GM21390 (cell line): Measurements from ENCODE around the gene CHFR.
"Not testable (repeated sequence)": the region's sequence is repeated elsewhere in the genome, so short reads cannot be mapped to it uniquely, and the experiment has no call there.

ENCODE experiments used
- ATAC-seq: cut with Tn5 transposase; IDR thresholded peaks from one replicate; pipeline ENCODE4 v1.9.1; 2021; ENCODE audit not compliant: unreplicated experiment

Gene CHFR

GRCh38 chr12:132887513-132888351, at the start of gene CHFR:
Gene CHFR, minus strand, starts transcription at chr12:132887605. Its CDS starts 277 bp downstream, at chr12:132887328.
- peak; percentile 98 for ATAC-seq

GRCh38 chr12:132936921-132937320, 49.5 kb upstream of the CHFR start:
- not testable (repeated sequence) for ATAC-seq

GRCh38 chr12:132936163-132936562, 48.8 kb upstream of the CHFR start:
- no peak for ATAC-seq

- ATAC-seq = no peak
Observed at GRCh38 chr12:132926415-132926833, 39.0 kb upstream of the CHFR start.

- ATAC-seq = no peak
Observed at GRCh38 chr12:132925597-132926414, 38.4 kb upstream of the CHFR start.

GRCh38 chr12:132924356-132924755, 37.0 kb upstream of the CHFR start:
- no peak for ATAC-seq

- ATAC-seq = no peak
Observed at GRCh38 chr12:132923356-132923909, 36.0 kb upstream of the CHFR start.

- no peak for ATAC-seq
Observed at GRCh38 chr12:132922676-132923075, 35.3 kb upstream of the CHFR start.

- ATAC-seq = no peak
Observed at GRCh38 chr12:132921685-132922084, 34.3 kb upstream of the CHFR start.

- ATAC-seq = no peak
Observed at GRCh38 chr12:132918680-132919079, 31.3 kb upstream of the CHFR start.

GRCh38 chr12:132909030-132909368, 21.6 kb upstream of the CHFR start:
- no peak for ATAC-seq

GRCh38 chr12:132908145-132909029, 21.0 kb upstream of the CHFR start:
- peak; percentile 90 for ATAC-seq

- not testable (repeated sequence) for ATAC-seq
Observed at GRCh38 chr12:132907789-132908144, 20.4 kb upstream of the CHFR start.

- no peak for ATAC-seq
Observed at GRCh38 chr12:132907216-132907615, 19.8 kb upstream of the CHFR start.

GRCh38 chr12:132904718-132905328, 17.4 kb upstream of the CHFR start:
- no peak for ATAC-seq

GRCh38 chr12:132899033-132899432, 11.6 kb upstream of the CHFR start:
- ATAC-seq = no peak

GRCh38 chr12:132888852-132889251, 1.4 kb upstream of the CHFR start:
- ATAC-seq = no peak

GRCh38 chr12:132886529-132887477, 602 bp downstream of the CHFR start:
- peak; percentile 23 for ATAC-seq

- ATAC-seq = no peak
Observed at GRCh38 chr12:132881818-132882217, 5.6 kb downstream of the CHFR start.
